ENCODE measurements around the gene ADAMTSL1. TPM values are rescaled to one million over a fixed set of nuclear protein-coding genes. Genes with fewer than 3 reads are reported as not detected.

The ADAMTSL1 gene
- total RNA-seq, 1 donor from 2014 or later = not detected

GRCh38 chr9:18678821-18679590 lies 205.1 kb downstream of the ADAMTSL1 start:
- no peak for DNase-seq (ENCODE audit: low spot score)
- Mint-ChIP-seq H3K27ac (no peak overlapping the region), H3K36me3 (ENCODE audit: low read depth) (no peaks in the 10 kb centered on the region), H3K27me3 (ENCODE audit: insufficient read depth) (no peaks in the 10 kb centered on the region), H3K4me1 (ENCODE audit: low read depth) (no peaks in the 10 kb centered on the region), H3K9me3 (no peaks in the 10 kb centered on the region), H3K4me3 (no peak overlapping the region)
- intact Hi-C loops (cut with micrococcal nuclease) = no loop called here

GRCh38 chr9:18682907-18683306 lies 209.0 kb downstream of the ADAMTSL1 start:
- no peak for DNase-seq (ENCODE audit: low spot score)
- intact Hi-C loops (cut with micrococcal nuclease) = no loop called here
- Mint-ChIP-seq H3K4me1 (ENCODE audit: low read depth) (no peaks in the 10 kb centered on the region), H3K4me3 (no peak overlapping the region), H3K9me3 (no peaks in the 10 kb centered on the region), H3K27ac (no peak overlapping the region), H3K36me3 (ENCODE audit: low read depth) (no peaks in the 10 kb centered on the region), H3K27me3 (ENCODE audit: insufficient read depth) (no peaks in the 10 kb centered on the region)

- Mint-ChIP-seq H3K27ac (no peak overlapping the region), H3K4me1 (ENCODE audit: low read depth) (no peaks in the 10 kb centered on the region), H3K27me3 (ENCODE audit: insufficient read depth) (no peaks in the 10 kb centered on the region), H3K36me3 (ENCODE audit: low read depth) (no peaks in the 10 kb centered on the region), H3K4me3 (no peak overlapping the region), H3K9me3 (no peaks in the 10 kb centered on the region)
- no peak for DNase-seq (ENCODE audit: low spot score)
- intact Hi-C loops (cut with micrococcal nuclease) = no loop called here
Observed at GRCh38 chr9:18683312-18683711, 209.4 kb downstream of the ADAMTSL1 start.

- H3K9me3 Mint-ChIP-seq = no peaks in the 10 kb centered on the region
- H3K27ac Mint-ChIP-seq = no peak overlapping the region
- H3K27me3 Mint-ChIP-seq (ENCODE audit: insufficient read depth) = no peaks in the 10 kb centered on the region
- no peak for DNase-seq (ENCODE audit: low spot score)
- intact Hi-C loops (cut with micrococcal nuclease) = no loop called here
- no peak overlapping the region for H3K4me3 Mint-ChIP-seq
- no peaks in the 10 kb centered on the region for H3K4me1 Mint-ChIP-seq (ENCODE audit: low read depth)
- no peaks in the 10 kb centered on the region for H3K36me3 Mint-ChIP-seq (ENCODE audit: low read depth)
Observed at GRCh38 chr9:18683851-18684250, 209.9 kb downstream of the ADAMTSL1 start.

GRCh38 chr9:18684593-18685317 lies 210.8 kb downstream of the ADAMTSL1 start:
- no peak for DNase-seq (ENCODE audit: low spot score)
- intact Hi-C loops (cut with micrococcal nuclease) = no loop called here
- H3K27me3 Mint-ChIP-seq (ENCODE audit: insufficient read depth) = no peaks in the 10 kb centered on the region
- no peak overlapping the region for H3K4me3 Mint-ChIP-seq
- no peaks in the 10 kb centered on the region for H3K9me3 Mint-ChIP-seq
- no peaks in the 10 kb centered on the region for H3K36me3 Mint-ChIP-seq (ENCODE audit: low read depth)
- H3K27ac Mint-ChIP-seq = no peak overlapping the region
- H3K4me1 Mint-ChIP-seq (ENCODE audit: low read depth) = no peaks in the 10 kb centered on the region

- no peak overlapping the region for H3K4me3 Mint-ChIP-seq
- no peak overlapping the region for H3K27ac Mint-ChIP-seq
- H3K4me1 Mint-ChIP-seq (ENCODE audit: low read depth) = no peaks in the 10 kb centered on the region
- no peaks in the 10 kb centered on the region for H3K36me3 Mint-ChIP-seq (ENCODE audit: low read depth)
- H3K9me3 Mint-ChIP-seq = no peaks in the 10 kb centered on the region
- intact Hi-C loops (cut with micrococcal nuclease) = no loop called here
- DNase-seq (ENCODE audit: low spot score) = no peak
- H3K27me3 Mint-ChIP-seq (ENCODE audit: insufficient read depth) = no peaks in the 10 kb centered on the region
Observed at GRCh38 chr9:18688581-18689565, 214.9 kb downstream of the ADAMTSL1 start.

GRCh38 chr9:18689921-18690320 lies 216.0 kb downstream of the ADAMTSL1 start:
- Mint-ChIP-seq H3K4me1 (ENCODE audit: low read depth) (no peaks in the 10 kb centered on the region), H3K27ac (no peak overlapping the region), H3K4me3 (no peak overlapping the region), H3K27me3 (ENCODE audit: insufficient read depth) (no peaks in the 10 kb centered on the region), H3K36me3 (ENCODE audit: low read depth) (no peaks in the 10 kb centered on the region), H3K9me3 (no peaks in the 10 kb centered on the region)
- intact Hi-C loops (cut with micrococcal nuclease) = no loop called here
- DNase-seq (ENCODE audit: low spot score) = no peak

- Mint-ChIP-seq H3K36me3 (ENCODE audit: low read depth) (no peaks in the 10 kb centered on the region), H3K27me3 (ENCODE audit: insufficient read depth) (no peaks in the 10 kb centered on the region), H3K9me3 (peaks cover 7% of the 10 kb centered on the region), H3K4me3 (no peak overlapping the region), H3K4me1 (ENCODE audit: low read depth) (no peaks in the 10 kb centered on the region), H3K27ac (no peak overlapping the region)
- no peak for DNase-seq (ENCODE audit: low spot score)
- intact Hi-C loops (cut with micrococcal nuclease) = no loop called here
Observed at GRCh38 chr9:18692268-18692667, 218.3 kb downstream of the ADAMTSL1 start.

GRCh38 chr9:18692962-18693361 lies 219.0 kb downstream of the ADAMTSL1 start:
- peaks cover 7% of the 10 kb centered on the region for H3K9me3 Mint-ChIP-seq
- intact Hi-C loops (cut with micrococcal nuclease) = no loop called here
- H3K27ac Mint-ChIP-seq = no peak overlapping the region
- no peak overlapping the region for H3K4me3 Mint-ChIP-seq
- no peaks in the 10 kb centered on the region for H3K36me3 Mint-ChIP-seq (ENCODE audit: low read depth)
- no peak for DNase-seq (ENCODE audit: low spot score)
- H3K27me3 Mint-ChIP-seq (ENCODE audit: insufficient read depth) = no peaks in the 10 kb centered on the region
- no peaks in the 10 kb centered on the region for H3K4me1 Mint-ChIP-seq (ENCODE audit: low read depth)

GRCh38 chr9:18694959-18695668 lies 221.2 kb downstream of the ADAMTSL1 start:
- Mint-ChIP-seq H3K27me3 (ENCODE audit: insufficient read depth) (no peaks in the 10 kb centered on the region), H3K4me3 (no peak overlapping the region), H3K36me3 (ENCODE audit: low read depth) (no peaks in the 10 kb centered on the region), H3K27ac (no peak overlapping the region), H3K9me3 (peaks cover 7% of the 10 kb centered on the region), H3K4me1 (ENCODE audit: low read depth) (no peaks in the 10 kb centered on the region)
- DNase-seq (ENCODE audit: low spot score) = no peak
- intact Hi-C loops (cut with micrococcal nuclease) = no loop called here

- Mint-ChIP-seq H3K9me3 (peaks cover 7% of the 10 kb centered on the region), H3K4me1 (ENCODE audit: low read depth) (no peaks in the 10 kb centered on the region), H3K4me3 (no peak overlapping the region), H3K36me3 (ENCODE audit: low read depth) (no peaks in the 10 kb centered on the region), H3K27ac (no peak overlapping the region), H3K27me3 (ENCODE audit: insufficient read depth) (peaks cover 2% of the 10 kb centered on the region)
- DNase-seq (ENCODE audit: low spot score) = no peak
- intact Hi-C loops (cut with micrococcal nuclease) = no loop called here
Observed at GRCh38 chr9:18698992-18699391, 225.0 kb downstream of the ADAMTSL1 start.

GRCh38 chr9:18699764-18700163 lies 225.8 kb downstream of the ADAMTSL1 start:
- intact Hi-C loops (cut with micrococcal nuclease) = loop anchor here (10.0 kb wide), 1 partner anchor 325 kb away; no protein-coding TSS in a partner anchor
- peaks cover 7% of the 10 kb centered on the region for H3K9me3 Mint-ChIP-seq
- no peak overlapping the region for H3K4me3 Mint-ChIP-seq
- H3K27me3 Mint-ChIP-seq (ENCODE audit: insufficient read depth) = peaks cover 2% of the 10 kb centered on the region
- DNase-seq (ENCODE audit: low spot score) = no peak
- no peaks in the 10 kb centered on the region for H3K36me3 Mint-ChIP-seq (ENCODE audit: low read depth)
- no peak overlapping the region for H3K27ac Mint-ChIP-seq
- H3K4me1 Mint-ChIP-seq (ENCODE audit: low read depth) = no peaks in the 10 kb centered on the region
